ENCODE data around the gene ZNF771.

GRCh38 chr16:30457743-30458560, 50.5 kb downstream of the ZNF771 start:
- TF ChIP-seq CTCF (IDR thresholded peaks at IDR 0.05) (no peak), POLR2A (IDR thresholded peaks at IDR 0.05) (no peak)

All from esophagus squamous epithelium (tissue), 4 donors.